ENCODE results near the gene ANKRD6.
A peak's percentile ranks its signal among the peaks of the same experiment; 100 is the strongest.
"Not testable (repeated sequence)": the region's sequence is repeated elsewhere in the genome, so short reads cannot be mapped to it uniquely, and the experiment has no call there.

Gene ANKRD6

DNA sequence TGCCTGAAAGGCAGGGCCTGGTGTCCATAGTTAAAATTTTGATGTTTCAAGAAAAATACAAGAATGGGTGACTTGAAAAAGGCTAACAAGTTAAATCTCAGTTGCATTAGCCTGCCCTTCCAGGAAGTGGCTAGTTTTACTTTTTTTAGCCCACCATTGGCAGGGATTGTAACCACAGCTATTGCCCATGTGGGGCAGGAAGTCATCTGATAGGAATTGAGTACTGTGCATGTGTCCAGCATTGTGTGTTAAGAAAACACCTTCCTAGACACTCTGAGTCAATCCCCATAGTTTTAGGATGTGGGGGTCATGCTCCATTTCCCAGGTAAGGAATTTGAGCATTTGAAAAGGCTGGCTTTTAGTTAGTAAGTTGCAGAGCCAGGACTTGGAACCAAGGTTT, 178.7 kb downstream of the ANKRD6 start:
- DNase-seq = no peak

DNA sequence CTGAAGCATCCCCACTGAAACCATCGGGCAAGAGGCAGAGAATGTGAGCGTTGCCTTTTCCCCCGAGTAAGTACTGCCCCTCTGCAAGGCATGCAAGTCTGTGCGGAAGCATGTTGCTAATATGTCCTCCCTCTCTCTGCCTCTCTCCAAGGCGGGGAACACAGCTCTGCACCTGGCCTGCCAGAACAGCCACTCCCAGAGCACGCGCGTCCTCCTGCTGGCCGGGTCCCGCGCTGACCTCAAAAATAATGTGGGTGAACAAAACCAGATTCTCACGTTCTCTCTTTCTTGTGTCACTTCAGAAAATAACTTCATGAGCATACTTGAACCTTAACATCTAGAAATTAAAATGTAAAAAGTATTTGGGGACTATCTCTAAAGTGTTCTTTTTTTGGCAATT, 179.2 kb downstream of the ANKRD6 start:
- no peak for DNase-seq

DNA sequence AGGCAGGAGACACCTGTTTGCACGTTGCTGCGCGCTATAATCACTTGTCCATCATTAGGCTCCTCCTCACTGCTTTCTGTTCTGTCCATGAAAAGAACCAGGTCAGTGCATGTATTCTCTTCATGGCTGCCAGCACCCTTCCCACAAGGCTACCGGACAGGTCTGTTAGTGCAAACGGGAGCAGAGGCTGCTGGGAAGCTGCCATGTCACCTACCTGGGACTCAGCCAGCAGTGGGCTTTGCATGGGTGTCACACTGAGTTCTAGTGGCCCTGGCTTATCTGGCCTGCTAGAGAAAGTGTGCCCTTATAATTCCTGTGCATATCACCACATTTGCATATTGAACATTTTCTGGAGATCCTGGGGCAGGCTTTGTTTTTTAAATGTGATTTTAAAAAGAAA, 180.8 kb downstream of the ANKRD6 start:
- DNase-seq = no peak

DNA sequence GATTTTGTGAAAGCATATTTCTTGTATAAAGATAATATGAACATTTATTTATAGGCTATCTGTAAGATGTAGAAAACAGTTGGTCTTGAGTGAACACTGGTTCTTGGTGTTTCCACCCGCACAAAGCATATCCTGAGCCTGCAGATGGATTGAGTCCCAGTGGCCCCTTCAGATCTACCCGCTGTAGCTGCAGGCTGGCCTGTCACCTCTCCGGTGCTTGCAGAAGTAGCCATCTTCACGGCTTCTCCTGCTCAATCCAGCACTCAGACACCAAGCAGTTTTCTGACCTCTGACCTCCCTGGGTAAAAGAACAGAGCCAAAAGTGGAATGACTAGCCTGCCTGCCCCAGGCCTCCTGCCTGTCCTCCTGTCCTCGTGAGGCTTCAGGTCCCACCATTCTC, 182.9 kb downstream of the ANKRD6 start:
- no peak for DNase-seq

DNA sequence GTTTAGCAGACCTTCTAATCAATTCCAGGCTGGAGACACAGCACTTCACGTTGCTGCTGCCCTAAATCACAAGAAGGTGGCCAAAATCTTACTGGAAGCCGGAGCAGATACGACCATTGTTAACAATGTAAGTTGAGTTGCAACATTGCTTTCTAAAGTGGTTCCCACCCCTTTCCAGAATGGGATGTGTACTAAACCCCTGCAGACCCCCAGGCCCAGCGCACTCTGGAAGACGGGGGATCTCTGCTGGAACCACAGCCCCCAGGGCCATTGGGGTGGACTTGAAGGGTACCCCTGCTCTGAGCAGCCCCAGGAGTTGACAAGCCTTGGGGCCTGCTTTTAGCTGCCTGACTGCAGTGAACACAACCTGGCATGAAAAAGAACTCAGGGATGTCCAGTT, 183.6 kb downstream of the ANKRD6 start:
- DNase-seq = no peak

DNA sequence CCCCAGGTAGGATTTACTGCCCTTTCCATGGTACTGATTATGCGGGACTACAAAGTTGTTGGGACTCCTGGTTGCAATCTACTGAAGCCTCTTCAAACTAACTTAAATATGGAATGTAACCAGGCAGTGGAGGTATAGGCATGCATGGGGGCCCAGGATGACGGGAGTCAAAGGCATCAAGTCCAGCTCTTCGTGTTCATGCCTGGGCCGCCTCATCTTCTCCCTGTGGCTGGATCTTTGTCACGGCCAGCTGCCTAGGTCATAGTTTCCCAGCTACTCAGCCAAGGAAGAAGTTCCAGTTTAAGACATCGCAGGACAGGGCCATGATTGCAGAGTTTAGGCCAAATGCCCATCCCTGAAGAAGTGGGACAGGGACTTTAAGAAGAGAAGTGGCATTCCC, 185.1 kb downstream of the ANKRD6 start:
- no peak for DNase-seq

DNA sequence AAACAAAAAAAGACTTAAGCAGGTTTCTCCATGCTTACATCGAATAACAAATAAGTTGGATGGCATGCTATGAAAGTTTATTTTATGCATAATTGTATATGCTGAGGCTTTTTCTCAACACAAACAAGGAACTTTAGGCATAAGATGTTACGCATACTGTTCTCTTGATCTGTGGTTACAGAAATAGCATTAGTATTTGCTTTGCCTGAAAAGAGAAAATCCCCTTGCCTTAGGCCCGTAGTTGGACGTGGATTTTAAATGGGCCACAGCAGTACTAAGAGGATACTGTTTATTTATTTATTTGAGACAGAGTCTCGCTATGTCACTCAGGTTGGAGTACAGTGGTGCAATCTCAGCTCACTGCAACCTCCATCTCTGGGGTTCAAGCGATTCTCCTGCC, 186.6 kb downstream of the ANKRD6 start:
- no peak for DNase-seq

DNA sequence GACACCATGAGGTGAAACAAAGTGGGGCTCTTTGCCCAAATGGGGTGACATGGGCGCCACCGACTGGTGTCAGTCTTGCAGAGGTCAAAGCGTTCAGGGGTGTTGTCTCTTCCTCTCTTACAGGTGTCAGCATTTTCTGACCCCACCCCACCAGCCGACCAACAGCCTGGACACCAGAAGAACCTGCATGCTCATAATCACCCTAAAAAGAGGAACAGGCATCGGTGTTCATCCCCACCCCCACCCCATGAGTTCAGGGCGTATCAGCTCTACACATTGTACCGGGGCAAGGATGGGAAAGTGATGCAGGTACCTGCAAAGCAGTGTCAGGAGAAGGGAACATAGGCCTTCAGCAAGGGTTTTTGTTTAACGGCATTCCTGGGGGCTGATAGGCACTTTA, 190.8 kb downstream of the ANKRD6 start:
- no peak for DNase-seq

DNA sequence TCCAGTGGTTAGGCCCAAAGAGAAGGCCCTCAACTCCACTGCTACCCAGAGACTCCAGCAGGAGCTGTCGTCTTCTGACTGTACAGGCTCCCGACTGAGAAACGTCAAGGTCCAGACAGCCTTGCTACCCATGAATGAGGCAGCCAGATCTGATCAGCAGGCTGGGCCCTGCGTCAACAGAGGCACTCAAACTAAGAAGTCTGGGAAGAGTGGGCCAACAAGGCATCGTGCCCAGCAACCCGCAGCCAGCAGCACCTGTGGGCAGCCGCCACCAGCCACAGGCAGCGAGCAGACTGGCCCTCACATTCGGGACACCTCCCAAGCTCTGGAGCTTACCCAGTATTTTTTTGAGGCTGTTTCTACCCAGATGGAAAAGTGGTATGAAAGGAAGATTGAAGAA, 197.5 kb downstream of the ANKRD6 start:
- no peak for DNase-seq

DNA sequence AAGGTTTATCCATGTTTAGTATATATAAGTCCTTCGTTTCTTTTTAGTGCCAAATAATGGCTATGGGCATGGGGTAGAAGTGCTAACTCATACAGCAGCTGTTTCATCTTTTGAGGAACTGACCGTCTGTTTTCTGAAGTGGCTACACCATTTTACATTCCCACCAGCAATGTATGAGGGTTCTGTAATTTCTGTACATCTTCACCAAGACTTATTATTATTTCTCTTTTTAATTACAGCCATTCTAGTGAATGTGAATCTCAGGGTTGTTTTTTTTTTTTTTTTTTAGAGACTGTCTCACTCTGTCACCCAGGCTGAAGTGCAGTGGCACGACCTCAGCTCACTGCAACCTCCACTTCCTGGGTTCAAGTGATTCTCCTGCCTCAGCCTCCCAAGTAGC, 203.5 kb downstream of the ANKRD6 start:
- not testable (repeated sequence) for DNase-seq

DNA sequence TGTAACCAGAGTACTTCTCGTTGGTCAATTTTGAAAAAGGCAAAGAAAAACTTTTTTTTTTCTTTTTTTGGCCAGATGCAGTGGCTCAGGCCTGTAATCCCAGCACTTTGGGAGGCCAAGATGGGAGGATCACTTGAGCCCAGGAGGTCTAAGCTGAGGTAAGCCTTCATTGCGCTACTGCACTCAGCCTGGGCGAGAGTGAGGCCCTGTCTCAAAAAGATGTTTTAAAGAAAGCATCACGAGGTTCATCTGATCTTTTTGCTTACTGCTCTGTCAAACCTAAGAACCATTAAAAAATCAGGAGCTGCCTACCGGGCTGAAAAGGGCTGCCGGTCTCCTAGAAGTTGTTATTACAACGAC, 205.0 kb downstream of the ANKRD6 start:
- no peak for DNase-seq

DNA sequence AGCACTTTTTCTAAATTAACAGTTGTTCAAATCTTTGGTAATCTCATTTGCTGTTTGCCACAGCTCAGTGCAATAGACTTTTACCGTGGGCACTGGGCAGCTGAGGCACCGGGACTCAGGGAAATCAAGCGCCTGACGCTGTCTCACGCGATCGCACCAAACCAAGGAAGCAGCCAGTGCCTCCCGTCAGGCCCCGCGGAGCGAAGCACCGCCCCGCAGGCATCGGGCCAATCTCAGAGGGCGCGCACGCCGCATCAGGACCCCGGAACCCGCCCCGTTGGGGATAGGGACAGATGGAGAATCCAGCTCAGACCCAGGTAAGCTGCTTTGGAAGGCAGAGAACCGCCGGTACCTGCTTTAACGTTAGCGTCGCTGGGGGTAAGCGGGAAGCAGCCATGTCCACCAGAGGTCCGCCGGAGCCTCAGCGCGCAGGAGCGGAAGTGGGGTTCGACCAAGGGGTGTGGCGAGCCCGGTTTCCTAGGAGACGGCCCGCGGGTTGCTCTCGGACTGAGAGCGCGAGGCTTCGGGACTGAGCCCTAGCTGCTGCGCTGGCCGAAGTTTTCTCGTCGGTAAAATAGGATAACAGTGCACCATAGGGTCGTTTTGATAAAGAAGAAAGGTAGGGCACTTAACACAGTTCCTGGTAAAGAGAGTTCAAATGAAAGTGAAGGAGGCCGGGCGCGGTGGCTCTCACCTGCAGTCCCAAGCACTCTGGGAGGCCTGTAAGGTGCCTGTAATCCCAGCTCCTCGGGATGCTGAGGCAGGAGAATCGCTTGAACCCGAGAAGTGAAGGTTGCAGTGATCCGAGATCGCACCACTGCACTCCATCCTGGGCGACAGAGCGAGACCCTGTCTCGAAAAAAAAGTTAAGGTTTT, 205.6 kb downstream of the ANKRD6 start, which contains the start of gene LYRM2:
LYRM2 (minus strand) TSS at position 428 of the 876 bp plus-strand sequence; CDS start at position 397, 31 bp downstream.
- DNase-seq = peak; percentile 92 to 94

DNA sequence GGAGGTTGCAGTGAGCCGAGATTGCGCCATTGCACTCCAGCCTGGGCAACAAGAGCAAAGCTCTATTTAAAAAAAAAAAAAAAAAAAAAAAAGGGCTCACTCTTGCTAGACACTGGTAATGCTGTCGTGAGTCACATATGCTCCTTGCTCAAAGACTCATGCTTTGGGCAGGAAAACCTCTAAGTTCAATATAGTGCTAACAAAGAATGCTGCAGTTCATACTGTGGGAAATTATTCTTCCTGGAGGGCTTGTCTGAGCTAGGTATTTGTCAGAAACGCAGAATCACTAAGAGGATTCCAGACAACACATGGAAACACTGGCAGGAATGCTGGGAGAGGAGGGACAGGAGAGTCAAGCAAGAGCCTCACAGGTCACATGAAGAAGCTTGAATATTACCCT, 207.9 kb downstream of the ANKRD6 start:
- DNase-seq = no peak

DNA sequence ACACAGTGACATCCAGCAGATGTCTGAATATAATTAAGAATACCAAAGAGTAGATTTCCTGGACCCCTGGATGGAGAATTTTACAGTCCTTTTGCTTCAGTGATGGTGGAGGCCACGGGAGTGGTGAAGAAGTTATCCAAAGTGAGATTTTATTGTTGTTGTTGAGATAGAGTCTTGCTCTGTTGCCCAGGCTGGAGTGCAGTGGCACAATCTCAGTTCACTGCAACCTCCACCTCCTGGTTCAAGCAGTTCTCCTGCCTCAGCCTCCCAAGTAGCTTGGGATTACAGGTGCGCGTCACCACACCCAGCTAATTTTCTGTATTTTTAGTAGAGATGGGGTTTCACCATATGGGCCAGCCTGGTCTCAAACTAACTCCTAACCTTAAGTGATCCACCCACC, 208.6 kb downstream of the ANKRD6 start:
- DNase-seq = not testable (repeated sequence)

DNA sequence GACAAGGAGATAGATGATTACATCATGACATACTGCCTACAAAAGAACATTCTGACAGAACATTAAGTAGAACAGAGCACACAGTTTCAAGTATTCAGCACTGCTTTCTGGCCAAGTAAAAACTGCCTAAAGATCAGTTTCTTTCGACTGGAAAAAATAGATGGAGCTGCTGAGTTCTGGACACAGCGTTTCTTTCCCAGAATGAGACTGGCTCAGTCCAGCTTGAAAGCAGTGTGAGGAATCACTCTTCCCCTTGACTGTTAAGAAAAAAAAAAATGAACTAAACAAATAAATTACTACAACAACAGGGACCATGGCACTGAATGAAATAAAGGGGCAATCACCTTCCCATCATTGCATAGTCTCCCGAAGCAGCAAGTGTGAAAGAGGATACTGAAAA, 210.0 kb downstream of the ANKRD6 start:
- DNase-seq = no peak

DNA sequence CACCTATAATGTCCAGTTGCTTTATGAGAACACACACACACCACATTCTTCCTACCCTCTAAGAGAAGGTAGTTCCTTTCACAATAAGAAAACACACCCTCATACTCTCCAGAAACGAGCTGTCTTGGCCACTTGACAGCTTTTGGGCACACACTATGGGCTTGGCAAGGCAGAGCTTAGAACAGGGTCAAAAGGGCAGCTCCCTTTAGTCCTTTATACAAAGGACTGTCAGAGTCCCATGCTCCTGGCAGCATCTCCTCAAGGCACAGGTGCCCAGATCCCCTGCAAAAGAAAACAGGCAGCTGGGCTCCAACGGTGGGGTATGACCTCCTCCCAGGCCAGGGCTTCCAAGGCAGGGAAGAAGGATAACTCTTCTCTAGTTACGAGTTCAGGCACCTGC, 210.5 kb downstream of the ANKRD6 start:
- DNase-seq = no peak

DNA sequence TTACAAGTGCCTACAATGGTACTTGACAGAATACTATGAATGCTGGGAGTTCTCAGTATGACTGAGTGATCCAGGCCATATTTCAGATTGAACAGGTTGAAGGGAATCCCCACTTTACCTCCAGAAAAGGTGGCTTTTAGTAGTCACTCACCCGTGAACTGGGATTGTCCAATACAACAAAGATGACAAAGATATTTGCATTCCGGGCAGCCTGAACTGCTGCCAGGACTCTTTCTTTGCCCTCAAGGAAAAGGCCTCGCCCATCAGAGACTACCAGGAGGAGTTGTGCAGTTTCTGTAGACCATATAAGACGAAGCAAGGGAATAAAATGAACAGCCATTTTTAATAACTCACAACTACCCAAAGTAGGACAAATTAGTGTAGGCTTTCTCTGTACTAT, 211.9 kb downstream of the ANKRD6 start:
- DNase-seq = no peak

DNA sequence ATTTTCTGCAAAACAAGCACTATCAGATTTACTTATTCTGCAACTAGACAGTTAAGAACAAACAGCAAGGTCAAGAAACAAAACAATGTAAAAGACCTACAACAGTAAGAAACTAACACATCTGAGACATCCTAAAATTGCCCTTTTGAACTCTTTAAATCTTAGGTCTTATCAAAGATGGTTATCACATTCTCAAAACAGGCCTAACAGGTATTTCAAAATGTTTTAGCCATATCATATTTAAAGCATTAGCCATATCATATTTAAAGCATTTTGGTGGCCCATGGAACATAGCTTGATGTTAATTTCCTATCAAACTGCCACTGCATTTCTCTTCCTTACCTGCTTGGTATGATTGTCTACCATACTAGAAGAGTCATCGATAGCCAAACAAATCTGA, 216.7 kb downstream of the ANKRD6 start:
- no peak for DNase-seq

DNA sequence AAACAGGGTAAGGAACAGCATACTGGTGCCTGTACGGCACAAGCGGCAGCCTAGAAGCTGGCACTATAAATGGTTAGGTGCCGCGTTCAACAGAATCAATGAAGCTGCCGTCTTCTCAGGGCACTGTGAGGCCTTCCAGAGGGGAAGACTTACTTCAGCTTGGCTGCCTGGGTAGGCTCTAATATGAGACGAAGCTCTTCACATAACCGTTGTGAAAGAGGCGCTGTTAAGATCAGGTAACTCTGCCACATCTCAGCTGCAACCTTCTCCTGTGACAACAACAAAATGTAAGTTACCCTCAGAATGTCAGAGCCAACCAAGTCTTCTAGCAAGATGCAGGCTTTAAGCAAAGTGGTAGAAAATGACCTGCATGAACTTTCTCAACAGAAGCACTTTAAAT, 217.6 kb downstream of the ANKRD6 start:
- DNase-seq = no peak

DNA sequence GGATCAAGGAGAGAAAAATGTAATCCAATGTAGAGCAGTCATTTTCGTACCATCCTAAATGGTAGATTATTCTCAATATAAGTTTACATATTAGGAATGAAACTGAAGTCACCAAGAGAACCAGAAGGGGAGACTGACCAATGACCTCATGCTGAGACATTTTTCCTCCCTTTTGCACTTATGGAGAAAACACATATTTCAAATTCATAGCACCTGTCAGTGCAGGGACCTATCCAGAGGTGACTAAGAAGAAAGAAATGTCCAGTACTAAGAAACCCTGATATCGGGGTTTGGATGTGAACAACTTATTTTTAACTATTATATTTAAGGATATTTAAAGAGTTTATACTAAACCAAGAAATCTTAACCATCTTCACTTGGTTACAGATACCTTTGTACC, 222.2 kb downstream of the ANKRD6 start:
- DNase-seq = no peak

DNA sequence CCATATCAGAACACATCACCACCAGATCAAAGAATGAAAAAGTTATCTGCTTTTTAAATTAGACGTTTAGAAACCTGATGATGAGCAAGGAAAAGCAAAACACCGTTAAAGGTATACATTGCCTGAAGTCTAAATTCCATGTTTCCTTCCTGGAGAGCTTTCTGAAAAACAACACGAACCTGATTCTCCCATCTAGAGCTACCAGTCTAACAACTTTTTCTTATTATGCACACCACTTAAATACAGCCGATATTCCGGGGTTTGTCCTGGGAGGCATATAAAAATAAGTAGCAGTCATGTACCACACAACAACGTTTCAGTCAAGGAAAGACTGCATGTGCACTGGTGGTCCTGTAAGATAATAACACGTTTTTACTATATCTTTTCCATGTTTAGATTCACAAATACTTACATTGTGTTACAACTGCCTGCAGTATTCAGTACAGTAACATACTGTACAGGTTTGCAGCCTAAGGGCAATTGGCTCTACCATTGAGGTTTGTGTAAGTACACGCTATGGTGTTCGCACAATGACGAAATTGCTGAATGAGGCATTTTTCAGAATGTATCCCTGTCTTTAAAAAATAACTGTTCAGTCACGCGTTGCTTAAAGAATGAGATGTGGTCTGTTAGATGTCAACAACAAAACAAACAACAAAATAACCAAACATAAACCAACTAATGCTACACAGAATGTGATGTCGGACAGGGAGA, 224.7 kb downstream of the ANKRD6 start:
- DNase-seq = no peak

DNA sequence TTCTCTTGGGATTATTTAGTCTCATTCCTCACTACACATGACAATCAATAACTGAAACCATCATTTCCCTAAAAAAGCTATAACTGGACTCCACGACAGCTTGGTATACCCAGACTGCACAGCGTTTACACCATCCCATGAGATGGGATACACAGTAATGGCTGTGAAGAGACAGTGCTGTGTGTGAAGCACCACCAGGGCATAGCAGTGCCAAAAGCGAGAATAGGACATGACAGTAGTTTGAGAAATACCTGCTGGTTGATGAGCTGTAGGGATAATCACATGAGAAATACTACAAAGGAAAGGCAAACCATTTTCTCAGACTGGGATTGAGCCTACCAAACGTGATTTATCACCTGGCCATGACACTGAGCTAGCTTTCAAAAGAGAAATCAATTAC, 228.0 kb downstream of the ANKRD6 start:
- no peak for DNase-seq

DNA sequence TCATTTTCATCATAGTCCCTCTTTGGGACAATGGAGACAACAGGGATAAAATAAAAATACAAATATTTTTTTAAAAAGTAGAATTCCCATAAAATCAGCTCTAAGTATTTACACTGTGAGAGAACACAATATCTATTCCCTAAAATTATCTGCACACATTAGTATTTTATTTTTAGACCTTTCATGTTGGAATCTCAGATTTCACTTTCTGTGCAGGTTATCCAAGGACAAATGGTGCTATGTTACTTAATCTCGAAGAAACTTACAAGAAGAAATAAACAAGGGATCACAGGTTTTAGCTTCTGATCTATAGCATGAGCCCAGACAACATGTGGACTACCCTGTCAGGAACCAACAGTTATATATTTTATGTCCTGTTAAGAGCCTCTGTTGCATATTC, 228.6 kb downstream of the ANKRD6 start:
- no peak for DNase-seq

DNA sequence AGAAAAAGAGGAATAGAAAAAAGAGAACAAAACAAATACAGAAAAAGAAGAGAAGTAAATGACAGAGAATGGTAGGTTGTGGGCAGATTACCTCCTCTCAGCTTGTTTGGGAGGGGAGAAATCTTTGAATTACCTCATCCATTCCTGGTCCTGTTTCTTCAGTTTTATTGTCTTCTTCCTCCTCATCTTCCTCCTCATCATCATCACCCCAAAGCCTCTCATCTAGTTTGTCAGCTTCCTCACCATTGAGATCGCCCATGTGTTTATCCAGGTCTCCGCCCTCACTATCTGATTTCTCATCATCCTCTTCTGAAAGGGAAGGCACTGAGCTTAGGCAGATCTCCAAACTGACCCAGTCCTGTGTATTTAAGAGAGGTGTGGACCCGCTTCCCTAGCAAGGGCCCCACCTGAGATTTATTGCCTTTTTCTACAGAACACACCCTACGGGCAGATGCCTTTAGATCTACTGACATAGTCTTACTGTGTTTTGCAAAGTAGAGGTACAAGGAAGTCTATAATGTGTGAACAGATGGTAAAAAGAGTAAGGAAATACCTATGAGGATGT, 229.8 kb downstream of the ANKRD6 start:
- DNase-seq = no peak
